SU-DHL-6 (cell line): ENCODE data around the gene ZNF414.

Experiments
- CTCF ChIP-seq: fragments of 200-600 bp; sonication (generic); IDR thresholded peaks from one replicate; pipeline ENCODE4 v1.5.1; 2017; ENCODE audit warnings: antibody characterized with exemption, mild to moderate bottlenecking, low read length, moderate library complexity; ENCODE audit not compliant: insufficient read depth, poor library complexity, severe bottlenecking
- EZH2phosphoT487 ChIP-seq: fragments of 200-600 bp; sonication (generic), shearing (Covaris generic); conservative IDR thresholded peaks from 2 replicates; pipeline ENCODE4 v1.6.1; 2018; ENCODE audit warnings: mild to moderate bottlenecking, antibody characterized with exemption, low read length, moderate library complexity, mixed read lengths

GRCh38 chr19:8489561-8490394, 24.2 kb downstream of the ZNF414 start:
- TF ChIP-seq EZH2phosphoT487 (no peak), CTCF (no peak)
